Smooth muscle cell (in vitro differentiated cells): Measurements from ENCODE around the gene TSGA10IP. TPM values are rescaled to one million over a fixed set of nuclear protein-coding genes. Genes with fewer than 3 reads are reported as not detected.

Experiments
- DNase-seq: peaks from one replicate; lab custom pipeline; 2025; ENCODE audit not compliant: unreplicated experiment; lab: John Stamatoyannopoulos, UW
- H2AFZ ChIP-seq: fragments of 200-600 bp; sonication (generic); 2 replicates; pipeline ENCODE4 v1.6.0; 2016; ENCODE audit warnings: antibody characterized with exemption, low read depth, mild to moderate bottlenecking
- H3F3A ChIP-seq: fragments of 200-600 bp; sonication (generic); 2 replicates; pipeline ENCODE4 v1.6.0; 2017; ENCODE audit warnings: antibody characterized with exemption, low read depth
- H3K27ac ChIP-seq: fragments of 200-600 bp; sonication (generic); 2 replicates; pipeline ENCODE4 v1.5.1; 2016; ENCODE audit warnings: low read depth, mild to moderate bottlenecking
- H3K27me3 ChIP-seq: fragments of 200-600 bp; sonication (generic); 2 replicates; pipeline ENCODE4 v1.6.1; 2016; ENCODE audit warnings: low read depth, mild to moderate bottlenecking
- H3K36me3 ChIP-seq: fragments of 200-600 bp; sonication (generic); 2 replicates; pipeline ENCODE4 v1.5.1; 2016; ENCODE audit warnings: low read depth
- H3K4me1 ChIP-seq: fragments of 200-600 bp; sonication (generic); 2 replicates; pipeline ENCODE4 v1.5.1; 2016; ENCODE audit warnings: low read depth
- H3K4me2 ChIP-seq: fragments of 200-600 bp; sonication (generic); 2 replicates; pipeline ENCODE4 v1.6.0; 2016; ENCODE audit warnings: mild to moderate bottlenecking
- H3K4me3 ChIP-seq: fragments of 200-600 bp; sonication (generic); 2 replicates; pipeline ENCODE4 v1.5.1; 2016; ENCODE audit warnings: mild to moderate bottlenecking
- H3K79me2 ChIP-seq: fragments of 200-600 bp; sonication (generic); 2 replicates; pipeline ENCODE4 v1.6.0; 2016; ENCODE audit warnings: low read depth, mild to moderate bottlenecking
- H3K9ac ChIP-seq: fragments of 200-600 bp; sonication (generic); 2 replicates; pipeline ENCODE4 v1.6.0; 2016; ENCODE audit warnings: low read depth
- H3K9me3 ChIP-seq: fragments of 200-600 bp; sonication (generic); replicated peaks from 2 replicates; pipeline ENCODE4 v1.5.1; 2016; ENCODE audit warnings: low read depth
- H4K20me1 ChIP-seq: fragments of 200-600 bp; sonication (generic); 2 replicates; pipeline ENCODE4 v1.6.0; 2016; ENCODE audit warnings: low read depth
- WGBS: methylation state at CpG from one replicate; pipeline ENCODE4 v1.1.7; 2016; ENCODE audit warnings: low lambda C conversion rate; 5-methylcytosine and 5-hydroxymethylcytosine counted together
- polyA plus RNA-seq: library from polyadenylated mRNA; unstranded; fragments of >200 nt; fragmentation: Nextera tagmentation; extraction: Ambion mirVana; gene quantifications from 2 replicates; pipeline ENCODE4 v1.2.1, GENCODE V29; 2016
- total RNA-seq: library from RNA; depleted of rRNA; stranded (reverse); fragments of >200 nt; gene quantifications from 2 replicates; pipeline ENCODE4 v1.2.3, GENCODE V29; 2014
- TF ChIP-seq, protein P1 (sequence below): fragments of 200-600 bp; sonication (generic); IDR thresholded peaks from 2 replicates; pipeline ENCODE4 v1.5.1; 2017; ENCODE audit warnings: borderline replicate concordance, mild to moderate bottlenecking, antibody characterized with exemption; ENCODE audit not compliant: insufficient read depth, poor library complexity, severe bottlenecking

Gene TSGA10IP
- total RNA-seq (0.27 TPM in 1 of 2 replicates, not detected in the other), polyA plus RNA-seq (1.5 TPM in 2 replicates)

GRCh38 chr11:65945430-65945911 lies at the start of gene TSGA10IP:
TSS of gene TSGA10IP (plus strand) at chr11:65945480. CDS start at chr11:65945676, 196 bp downstream.
- no peak within 1 kb of the TSS for H3K4me3 ChIP-seq
- no peaks in the 10 kb centered on the region for H3K36me3 ChIP-seq
- TF ChIP-seq, protein P1, sequence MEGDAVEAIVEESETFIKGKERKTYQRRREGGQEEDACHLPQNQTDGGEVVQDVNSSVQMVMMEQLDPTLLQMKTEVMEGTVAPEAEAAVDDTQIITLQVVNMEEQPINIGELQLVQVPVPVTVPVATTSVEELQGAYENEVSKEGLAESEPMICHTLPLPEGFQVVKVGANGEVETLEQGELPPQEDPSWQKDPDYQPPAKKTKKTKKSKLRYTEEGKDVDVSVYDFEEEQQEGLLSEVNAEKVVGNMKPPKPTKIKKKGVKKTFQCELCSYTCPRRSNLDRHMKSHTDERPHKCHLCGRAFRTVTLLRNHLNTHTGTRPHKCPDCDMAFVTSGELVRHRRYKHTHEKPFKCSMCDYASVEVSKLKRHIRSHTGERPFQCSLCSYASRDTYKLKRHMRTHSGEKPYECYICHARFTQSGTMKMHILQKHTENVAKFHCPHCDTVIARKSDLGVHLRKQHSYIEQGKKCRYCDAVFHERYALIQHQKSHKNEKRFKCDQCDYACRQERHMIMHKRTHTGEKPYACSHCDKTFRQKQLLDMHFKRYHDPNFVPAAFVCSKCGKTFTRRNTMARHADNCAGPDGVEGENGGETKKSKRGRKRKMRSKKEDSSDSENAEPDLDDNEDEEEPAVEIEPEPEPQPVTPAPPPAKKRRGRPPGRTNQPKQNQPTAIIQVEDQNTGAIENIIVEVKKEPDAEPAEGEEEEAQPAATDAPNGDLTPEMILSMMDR: no peak
- H3F3A ChIP-seq: no peaks in the 10 kb centered on the region
- peaks cover 5% of the 10 kb centered on the region for H3K4me1 ChIP-seq
- H3K9ac ChIP-seq: no peak within 1 kb of the TSS
- H3K27ac ChIP-seq: no peak within 1 kb of the TSS
- H3K27me3 ChIP-seq: no peaks in the 10 kb centered on the region
- 65% methylated on average over 13 of the region's 13 CpGs for WGBS
- no peak within 1 kb of the TSS for H2AFZ ChIP-seq
- no peaks in the 10 kb centered on the region for H3K79me2 ChIP-seq
- no peak within 1 kb of the TSS for H3K4me2 ChIP-seq
- H3K9me3 ChIP-seq: no peaks in the 10 kb centered on the region
- H4K20me1 ChIP-seq: no peaks in the 10 kb centered on the region
- DNase-seq: no peak

DNA sequence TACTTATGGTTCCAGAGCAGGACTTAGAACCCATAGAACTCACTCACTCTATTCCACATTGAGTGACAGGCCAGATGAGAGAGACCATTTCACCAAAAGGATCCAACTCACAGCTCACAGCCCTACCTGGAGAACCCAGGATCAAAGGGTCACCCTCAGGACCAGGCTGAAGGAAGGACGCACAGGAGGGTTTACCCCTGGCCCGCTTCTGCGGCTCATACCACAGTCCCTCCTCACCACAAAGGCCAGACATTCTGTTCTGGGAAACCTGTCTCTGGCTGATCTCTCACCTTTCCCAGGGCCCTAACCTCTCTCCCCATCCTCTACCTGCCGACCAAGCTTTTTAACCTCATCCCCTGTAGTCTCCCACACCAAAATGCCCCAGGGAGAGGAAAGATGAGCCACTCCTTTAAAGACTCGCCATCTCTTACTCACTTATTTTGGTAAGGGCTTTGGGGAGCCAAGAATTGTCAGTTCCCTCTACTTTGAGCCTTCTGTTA lies 49.7 kb upstream of the TSGA10IP start:
- TF ChIP-seq, protein P1: no peak

DNA sequence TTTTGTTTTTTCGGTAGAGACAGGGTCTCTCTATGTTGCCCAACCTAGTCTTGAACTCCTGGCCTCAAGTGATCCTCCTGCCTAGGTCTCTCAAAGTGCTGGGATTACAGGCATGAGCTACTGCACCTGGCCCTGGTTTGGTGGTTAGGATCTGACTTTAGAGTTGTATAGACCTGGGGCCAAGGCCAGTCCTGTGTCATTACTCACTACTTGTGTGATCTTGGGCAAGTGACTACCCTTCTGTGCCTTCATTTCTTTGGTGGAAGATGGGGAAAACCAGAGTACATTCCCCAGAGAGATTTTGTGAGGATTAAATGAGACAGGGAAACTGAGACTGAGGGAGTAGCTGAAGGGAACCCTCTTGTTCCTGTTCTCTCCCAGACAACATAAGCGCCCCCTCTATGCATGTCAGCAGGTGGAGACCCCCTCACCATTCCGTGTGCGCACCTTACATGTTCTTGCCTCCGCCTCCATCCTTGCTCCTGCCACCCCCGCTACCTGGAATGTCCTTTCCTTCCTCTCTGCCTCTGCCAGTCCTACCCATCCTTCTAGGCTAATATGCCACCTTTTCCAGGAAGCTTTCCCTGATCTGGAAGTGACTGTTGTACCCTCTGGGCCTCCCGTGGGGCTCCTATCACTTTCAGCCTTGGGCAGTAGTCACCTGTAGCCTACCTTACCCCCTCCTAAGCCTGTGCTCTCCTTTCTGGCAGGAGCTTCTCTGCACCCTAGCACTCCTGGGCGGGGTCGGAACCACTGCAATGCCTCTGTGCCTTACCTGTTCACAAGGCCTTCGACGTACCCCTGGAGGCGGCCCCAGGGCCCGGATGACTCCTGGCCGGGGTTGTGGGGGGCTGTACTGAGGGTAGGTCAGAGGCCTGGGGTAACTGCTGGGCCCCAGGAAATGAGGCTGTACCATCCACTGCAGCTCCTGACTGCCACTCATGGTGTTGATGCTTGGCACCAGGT lies 49.0 kb upstream of the TSGA10IP start:
- no peaks in the 10 kb centered on the region for H3K36me3 ChIP-seq
- no peaks in the 10 kb centered on the region for H3K9me3 ChIP-seq
- no peak for DNase-seq
- no peaks in the 10 kb centered on the region for H3K27me3 ChIP-seq
- H3K27ac ChIP-seq: no peak overlapping the region
- peaks cover 64% of the 10 kb centered on the region for H4K20me1 ChIP-seq
- WGBS: 97% methylated on average over 14 of the region's 14 CpGs
- no peak overlapping the region for H2AFZ ChIP-seq
- TF ChIP-seq, protein P1: no peak
- no peak overlapping the region for H3K4me3 ChIP-seq
- H3K4me2 ChIP-seq: no peak overlapping the region
- H3K9ac ChIP-seq: no peak overlapping the region
- peaks cover 70% of the 10 kb centered on the region for H3K79me2 ChIP-seq
- peaks cover 12% of the 10 kb centered on the region for H3K4me1 ChIP-seq
- H3F3A ChIP-seq: peaks cover 15% of the 10 kb centered on the region

More for the DNA sequence above, 49.7 kb upstream of the TSGA10IP start:
- H3K36me3 ChIP-seq: no peaks in the 10 kb centered on the region
- H3K27ac ChIP-seq: no peak overlapping the region
- no peaks in the 10 kb centered on the region for H3K9me3 ChIP-seq
- H3K4me1 ChIP-seq: peaks cover 11% of the 10 kb centered on the region
- WGBS: 90% methylated on average over 5 of the region's 5 CpGs
- H3K4me2 ChIP-seq: no peak overlapping the region
- peaks cover 70% of the 10 kb centered on the region for H3K79me2 ChIP-seq
- no peak overlapping the region for H3K9ac ChIP-seq
- no peaks in the 10 kb centered on the region for H3K27me3 ChIP-seq
- no peak overlapping the region for H3K4me3 ChIP-seq
- H3F3A ChIP-seq: peaks cover 7% of the 10 kb centered on the region
- no peak for DNase-seq
- H2AFZ ChIP-seq: no peak overlapping the region
- H4K20me1 ChIP-seq: peaks cover 72% of the 10 kb centered on the region
